Measurements from ENCODE around the gene CTRB2.
"Not testable (repeated sequence)": the region's sequence is repeated elsewhere in the genome, so short reads cannot be mapped to it uniquely, and the experiment has no call there.

- TF ChIP-seq CTCF, POLR2A (IDR thresholded peaks at IDR 0.05): not testable (repeated sequence)
These were observed 2.6 kb upstream of the CTRB2 start for GRCh38 chr16:75209514-75209913.
